ENCODE measurements around the gene ADARB2. TPM values are rescaled to one million over a fixed set of nuclear protein-coding genes. Genes with fewer than 3 reads are reported as not detected.

Gene ADARB2
- total and polyA plus RNA-seq, 11 donors, result 0.07 to 1.2 (median 0.28) TPM; not detected in 4

GRCh38 chr10:1631282-1631681, 106.0 kb downstream of the ADARB2 start:
- no peak for DNase-seq
- H3K27ac ChIP-seq, result no peak overlapping the region
- no peak for TF ChIP-seq POLR2A (IDR thresholded peaks at IDR 0.05)
- TF ChIP-seq, protein P1, sequence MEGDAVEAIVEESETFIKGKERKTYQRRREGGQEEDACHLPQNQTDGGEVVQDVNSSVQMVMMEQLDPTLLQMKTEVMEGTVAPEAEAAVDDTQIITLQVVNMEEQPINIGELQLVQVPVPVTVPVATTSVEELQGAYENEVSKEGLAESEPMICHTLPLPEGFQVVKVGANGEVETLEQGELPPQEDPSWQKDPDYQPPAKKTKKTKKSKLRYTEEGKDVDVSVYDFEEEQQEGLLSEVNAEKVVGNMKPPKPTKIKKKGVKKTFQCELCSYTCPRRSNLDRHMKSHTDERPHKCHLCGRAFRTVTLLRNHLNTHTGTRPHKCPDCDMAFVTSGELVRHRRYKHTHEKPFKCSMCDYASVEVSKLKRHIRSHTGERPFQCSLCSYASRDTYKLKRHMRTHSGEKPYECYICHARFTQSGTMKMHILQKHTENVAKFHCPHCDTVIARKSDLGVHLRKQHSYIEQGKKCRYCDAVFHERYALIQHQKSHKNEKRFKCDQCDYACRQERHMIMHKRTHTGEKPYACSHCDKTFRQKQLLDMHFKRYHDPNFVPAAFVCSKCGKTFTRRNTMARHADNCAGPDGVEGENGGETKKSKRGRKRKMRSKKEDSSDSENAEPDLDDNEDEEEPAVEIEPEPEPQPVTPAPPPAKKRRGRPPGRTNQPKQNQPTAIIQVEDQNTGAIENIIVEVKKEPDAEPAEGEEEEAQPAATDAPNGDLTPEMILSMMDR (IDR thresholded peaks at IDR 0.05), result no peak
- peaks cover 0 to 5% (median 0%) of the 10 kb centered on the region in 12 donors for H3K9me3 ChIP-seq
- no peaks in the 10 kb centered on the region for H3K36me3 ChIP-seq
- H3K4me3 ChIP-seq, result no peak overlapping the region
- ATAC-seq, result no peak
- H3K27me3 ChIP-seq, result peaks cover 0 to 22% (median 6%) of the 10 kb centered on the region in 9 donors
- intact Hi-C loops (cut with DNase I), result no loop called here
- H3K4me1 ChIP-seq, result no peaks in the 10 kb centered on the region
- 68 to 83% (median 78%) methylated on average over 12 to 13 of the region's 13 CpGs for WGBS, 4 donors

- no peak for ATAC-seq
- no peak for DNase-seq
- no peak overlapping the region for H3K27ac ChIP-seq
- WGBS, 4 donors, result 75 to 77% (median 76%) methylated on average over 6 of the region's 6 CpGs
- peaks cover 0 to 5% (median 0%) of the 10 kb centered on the region in 12 donors for H3K9me3 ChIP-seq
- intact Hi-C loops (cut with DNase I), result no loop called here
- TF ChIP-seq POLR2A (IDR thresholded peaks at IDR 0.05), result no peak
- TF ChIP-seq, protein P1 (IDR thresholded peaks at IDR 0.05), result no peak
- H3K4me3 ChIP-seq, result no peak overlapping the region
- H3K4me1 ChIP-seq, result no peaks in the 10 kb centered on the region
- H3K36me3 ChIP-seq, result no peaks in the 10 kb centered on the region
- peaks cover 0 to 16% (median 0%) of the 10 kb centered on the region in 9 donors for H3K27me3 ChIP-seq
These were observed 107.0 kb downstream of the ADARB2 start for GRCh38 chr10:1630304-1630703.

GRCh38 chr10:1629326-1630198, 107.8 kb downstream of the ADARB2 start:
- H3K4me3 ChIP-seq, result no peak overlapping the region
- H3K36me3 ChIP-seq, result no peaks in the 10 kb centered on the region
- 67 to 72% (median 67%) methylated on average over 17 to 18 of the region's 18 CpGs for WGBS, 4 donors
- peaks cover 0 to 5% (median 0%) of the 10 kb centered on the region in 12 donors for H3K9me3 ChIP-seq
- H3K4me1 ChIP-seq, result no peaks in the 10 kb centered on the region
- peaks cover 0 to 15% (median 0%) of the 10 kb centered on the region in 9 donors for H3K27me3 ChIP-seq
- intact Hi-C loops (cut with DNase I), result no loop called here
- H3K27ac ChIP-seq, result no peak overlapping the region
- ATAC-seq (no peak), DNase-seq (no peak)
- TF ChIP-seq, protein P1 (IDR thresholded peaks at IDR 0.05), result no peak
- TF ChIP-seq POLR2A (IDR thresholded peaks at IDR 0.05), result no peak

GRCh38 chr10:1628757-1629156, 108.6 kb downstream of the ADARB2 start:
- no peak for ATAC-seq
- Histone ChIP-seq H3K27me3 (peaks cover 0 to 7% (median 0%) of the 10 kb centered on the region in 9 donors), H3K36me3 (no peaks in the 10 kb centered on the region), H3K4me1 (no peaks in the 10 kb centered on the region), H3K9me3 (peaks cover 0 to 5% (median 0%) of the 10 kb centered on the region in 12 donors), H3K4me3 (no peak overlapping the region), H3K27ac (no peak overlapping the region)
- 81 to 87% (median 82%) methylated on average over 14 of the region's 14 CpGs for WGBS, 4 donors
- DNase-seq, result no peak
- no peak for TF ChIP-seq POLR2A (IDR thresholded peaks at IDR 0.05)
- TF ChIP-seq, protein P1 (IDR thresholded peaks at IDR 0.05), result no peak
- intact Hi-C loops (cut with DNase I), result no loop called here
